ENCODE measurements around the gene PCSK1. TPM values are rescaled to one million over a fixed set of nuclear protein-coding genes. Genes with fewer than 3 reads are reported as not detected.

The PCSK1 gene
- polyA plus RNA-seq, 3 donors, result not detected

- Mint-ChIP-seq H3K4me3 (no peak overlapping the region), H3K27ac (no peak overlapping the region), H3K36me3 (no peaks in the 10 kb centered on the region), H3K27me3 (ENCODE audit: low read depth in 3 of 3) (peaks cover 4 to 10% (median 5%) of the 10 kb centered on the region in 3 donors), H3K4me1 (no peaks in the 10 kb centered on the region), H3K9me3 (no peaks in the 10 kb centered on the region)
- Histone ChIP-seq H3K27me3 (ENCODE audit: control insufficient read depth in 2 of 2, insufficient read depth in 2 of 2, low read length in 2 of 2) (peaks cover 2 to 5% of the 10 kb centered on the region in 2 donors), H3K4me2 (replicated peaks; ENCODE audit: extremely low read depth, low read length, poor library complexity, severe bottlenecking) (no peak overlapping the region), H3K27ac (ENCODE audit: low read depth in 1 of 2, low read length in 2 of 2) (no peak overlapping the region), H3K4me3 (replicated peaks in 1 of 3; ENCODE audit: low read depth in 2 of 3, low read length in 3 of 3) (no peak overlapping the region), H2AFZ (ENCODE audit: insufficient read depth, low read depth, low read length, poor library complexity, severe bottlenecking) (no peak overlapping the region), H3K4me1 (ENCODE audit: control insufficient read depth in 1 of 2, insufficient read depth in 2 of 2, low read length in 2 of 2) (no peaks in the 10 kb centered on the region), H3K36me3 (replicated peaks in 1 of 2; ENCODE audit: control insufficient read depth in 1 of 2, insufficient read depth in 2 of 2, low read length in 2 of 2) (no peaks in the 10 kb centered on the region), H3K9ac (ENCODE audit: insufficient read depth, low read length, poor library complexity, severe bottlenecking) (no peak overlapping the region), H3K9me3 (replicated peaks in 1 of 2; ENCODE audit: control insufficient read depth in 1 of 2, insufficient read depth in 1 of 2, low read length in 2 of 2) (no peaks in the 10 kb centered on the region), H4K20me1 (ENCODE audit: insufficient read depth, low read length) (no peaks in the 10 kb centered on the region), H3K79me2 (ENCODE audit: insufficient read depth, low read length) (no peaks in the 10 kb centered on the region)
- 92% methylated on average over 3 of the region's 3 CpGs for WGBS (ENCODE audit: insufficient coverage)
- intact Hi-C loops (cut with micrococcal nuclease), result no loop called here
- TF ChIP-seq CTCF (IDR thresholded peaks at IDR 0.05), result no peak
- no peak for DNase-seq
Measured at GRCh38 chr5:96412868-96413449, 20.1 kb downstream of the PCSK1 start.

- H3K27ac ChIP-seq (ENCODE audit: low read depth in 1 of 2, low read length in 2 of 2), result no peak overlapping the region
- no peaks in the 10 kb centered on the region for H4K20me1 ChIP-seq (ENCODE audit: insufficient read depth, low read length)
- H3K36me3 Mint-ChIP-seq, result no peaks in the 10 kb centered on the region
- no peak overlapping the region for H3K4me3 ChIP-seq (replicated peaks in 1 of 3; ENCODE audit: low read depth in 2 of 3, low read length in 3 of 3)
- H3K9ac ChIP-seq (ENCODE audit: insufficient read depth, low read length, poor library complexity, severe bottlenecking), result no peak overlapping the region
- no peak overlapping the region for H3K27ac Mint-ChIP-seq
- no peaks in the 10 kb centered on the region for H3K9me3 Mint-ChIP-seq
- no peaks in the 10 kb centered on the region for H3K4me1 ChIP-seq (ENCODE audit: control insufficient read depth in 1 of 2, insufficient read depth in 2 of 2, low read length in 2 of 2)
- TF ChIP-seq CTCF (IDR thresholded peaks at IDR 0.05), result no peak
- H3K4me3 Mint-ChIP-seq, result no peak overlapping the region
- H3K36me3 ChIP-seq (replicated peaks in 1 of 2; ENCODE audit: control insufficient read depth in 1 of 2, insufficient read depth in 2 of 2, low read length in 2 of 2), result no peaks in the 10 kb centered on the region
- intact Hi-C loops (cut with micrococcal nuclease), result no loop called here
- no peak overlapping the region for H3K4me2 ChIP-seq (replicated peaks; ENCODE audit: extremely low read depth, low read length, poor library complexity, severe bottlenecking)
- 94% methylated on average over 6 of the region's 7 CpGs for WGBS (ENCODE audit: insufficient coverage)
- no peak for DNase-seq
- no peak overlapping the region for H2AFZ ChIP-seq (ENCODE audit: insufficient read depth, low read depth, low read length, poor library complexity, severe bottlenecking)
- no peaks in the 10 kb centered on the region for H3K9me3 ChIP-seq (replicated peaks in 1 of 2; ENCODE audit: control insufficient read depth in 1 of 2, insufficient read depth in 1 of 2, low read length in 2 of 2)
- H3K79me2 ChIP-seq (ENCODE audit: insufficient read depth, low read length), result no peaks in the 10 kb centered on the region
- H3K4me1 Mint-ChIP-seq, result no peaks in the 10 kb centered on the region
- H3K27me3 ChIP-seq (ENCODE audit: control insufficient read depth in 2 of 2, insufficient read depth in 2 of 2, low read length in 2 of 2), result peaks cover 0 to 4% of the 10 kb centered on the region in 2 donors
- peaks cover under 1 to 3% (median 3%) of the 10 kb centered on the region in 3 donors for H3K27me3 Mint-ChIP-seq (ENCODE audit: low read depth in 3 of 3)
Measured at GRCh38 chr5:96410013-96410412, 23.0 kb downstream of the PCSK1 start.

Measured in CD14-positive monocyte (primary cell).